ENCODE measurements around the gene LITAFD.

DNA sequence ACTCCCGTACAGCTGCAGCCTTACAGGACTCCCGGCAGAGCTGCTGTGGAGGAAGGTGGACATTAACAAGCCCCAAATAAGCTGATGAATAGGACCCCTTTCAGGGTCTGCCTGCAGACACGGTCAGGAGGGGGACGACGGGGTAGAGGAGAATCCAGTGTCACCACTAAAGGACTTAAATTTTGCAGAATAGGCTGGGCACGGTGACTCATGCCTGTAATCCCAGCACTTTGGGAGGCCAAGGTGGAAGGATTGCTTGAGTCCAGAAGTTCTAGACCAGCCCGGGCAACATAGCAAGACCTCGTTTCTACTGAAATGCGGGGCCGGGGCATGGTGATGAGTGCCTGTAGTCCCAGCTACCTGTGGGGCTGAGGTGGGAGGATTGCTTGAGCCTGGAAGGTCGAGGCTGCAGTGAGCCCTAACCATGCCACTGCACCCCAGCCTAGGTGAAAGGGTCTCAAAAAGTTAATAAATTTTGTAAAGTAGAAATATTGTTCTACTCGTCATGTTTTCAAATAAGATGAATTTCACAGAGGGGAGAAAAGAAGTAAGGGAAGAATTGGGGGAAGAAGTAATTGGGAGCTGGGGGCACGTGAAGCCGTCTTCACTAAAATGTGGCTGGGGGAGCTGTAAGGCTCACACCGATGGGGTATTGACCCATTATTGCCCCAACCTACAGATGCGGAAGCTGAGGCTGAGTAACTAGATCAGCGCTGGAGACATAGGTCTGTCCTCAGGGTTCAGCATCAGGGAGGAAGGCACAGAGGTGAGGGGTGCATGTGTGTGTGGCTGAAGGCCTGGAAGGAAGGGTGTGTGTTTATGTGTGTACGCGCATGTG is 4.7 kb downstream of the LITAFD start:
- no peak for TF ChIP-seq POLR2A (IDR thresholded peaks at IDR 0.05; ENCODE audit: low read length)
- no peak for TF ChIP-seq GATA1 (IDR thresholded peaks at IDR 0.05; ENCODE audit: low read depth, low read length)
